HepG2 (cell line): ENCODE data around the gene KRTAP3-3. TPM values are rescaled to one million over a fixed set of nuclear protein-coding genes. Genes with fewer than 3 reads are reported as not detected.

ENCODE experiments used
- ATAC-seq: fragments of 200-7000 bp; cut with Tn5 transposase; 3 replicates; pipeline ENCODE4 v1.9.1; 2020; ENCODE audit warnings: mild to moderate bottlenecking, moderate library complexity
- BruUV-seq: library from RNA; stranded (reverse); fragments of 400-500 nt; replicated peaks from 2 replicates; lab custom pipeline; 2021; lab: Mats Ljungman, UMichigan
- CTCF ChIA-PET: fragments of 300-600 bp; formaldehyde crosslinking; extraction: SDS; loops from one replicate; lab custom pipeline; 2021; ENCODE audit warnings: low total read pairs, inconsistent platforms, low intra/inter-chr PET ratio; lab: Yijun Ruan, JAX
- POLR2A ChIA-PET: fragments of 350-600 bp; sonication (Branson Sonifier 250); formaldehyde crosslinking; loops from one replicate; lab custom pipeline; 2020; ENCODE audit warnings: antibody characterized with exemption, inconsistent platforms; lab: Yijun Ruan, JAX
- DNase-seq: peaks from one replicate; pipeline ENCODE4 v3.0.0-alpha.2; 2015; ENCODE audit warnings: low spot score
- FAIRE-seq: peaks from 3 replicates; lab custom pipeline; 2011; peaks lifted over from hg19 to GRCh38; lab: Jason Lieb, UNC
- H2AFZ ChIP-seq: one replicate; pipeline ENCODE4 v1.6.1; 2011; ENCODE audit warnings: low read length, inconsistent platforms
- H3K27ac ChIP-seq: fragments of 300-600 bp; 3 replicates; pipeline ENCODE4 v1.8.0; 2011; ENCODE audit warnings: mixed run types, mild to moderate bottlenecking, mixed read lengths, low read length, inconsistent platforms; ENCODE audit not compliant: insufficient read depth; ENCODE audit errors: extremely low read length
- H3K27me3 ChIP-seq, 2 experiments: fragments of 200-600 bp in 1 of 2; 2 replicates in 1 of 2; 3 replicates in 1 of 2; pipeline versions ENCODE4 v1.6.0 to v1.8.0; 2011; ENCODE audit warnings: low read length in 2 of 2, mild to moderate bottlenecking in 2 of 2, moderate library complexity in 2 of 2, inconsistent platforms in 1 of 2; ENCODE audit not compliant: insufficient read depth in 2 of 2, control insufficient read depth in 1 of 2
- H3K36me3 ChIP-seq, 2 experiments: fragments of 200-600 bp in 1 of 2; replicated peaks in 1 of 2; 2 replicates in 1 of 2; 3 replicates in 1 of 2; pipeline versions ENCODE4 v1.5.1 to v1.8.0; 2011; ENCODE audit warnings: low read length in 2 of 2, inconsistent platforms in 1 of 2; ENCODE audit not compliant: insufficient read depth in 2 of 2, control insufficient read depth in 1 of 2
- H3K4me1 ChIP-seq: 2 replicates; pipeline ENCODE4 v1.5.1; 2012; ENCODE audit warnings: low read length, inconsistent platforms; ENCODE audit not compliant: insufficient read depth
- H3K4me2 ChIP-seq: 2 replicates; pipeline ENCODE4 v1.6.0; 2011; ENCODE audit warnings: low read depth, low read length, inconsistent platforms
- H3K4me3 ChIP-seq, 3 experiments: fragments of 200-600 bp in 1 of 3; sonication (generic), shearing (Covaris generic) in 1 of 3; replicated peaks in 1 of 3; 2 replicates each; pipeline ENCODE4 v1.5.1; 2011 to 2016; ENCODE audit warnings: low read length in 3 of 3, inconsistent platforms in 2 of 3, low read depth in 2 of 3, mild to moderate bottlenecking in 2 of 3, control low read depth in 1 of 3, mixed read lengths in 1 of 3; ENCODE audit not compliant: insufficient read depth in 1 of 3
- H3K79me2 ChIP-seq: one replicate; pipeline ENCODE4 v1.6.1; 2011; ENCODE audit warnings: low read length, inconsistent platforms; ENCODE audit not compliant: insufficient read depth
- H3K9ac ChIP-seq: 2 replicates; pipeline ENCODE4 v1.6.0; 2011; ENCODE audit warnings: mild to moderate bottlenecking, low read depth, low read length, inconsistent platforms; ENCODE audit not compliant: insufficient read depth
- H3K9me3 ChIP-seq: 2 replicates; pipeline ENCODE4 v1.5.1; 2012; ENCODE audit warnings: mild to moderate bottlenecking, low read length
- H4K20me1 ChIP-seq: 2 replicates; pipeline ENCODE4 v1.6.0; 2011; ENCODE audit warnings: inconsistent platforms, mild to moderate bottlenecking, low read length, moderate library complexity; ENCODE audit not compliant: insufficient read depth
- CSRNP1 ChIP-seq: sonication (generic); formaldehyde crosslinking; IDR thresholded peaks from 2 replicates; pipeline ENCODE4 v1.8.1; 2023; ENCODE audit warnings: mild to moderate bottlenecking, missing genetic modification reagents
- CTCF ChIP-seq: sonication (generic); formaldehyde crosslinking; IDR thresholded peaks from 2 replicates; pipeline ENCODE4 v1.5.0; 2020; ENCODE audit warnings: mild to moderate bottlenecking, missing genetic modification reagents, moderate library complexity
- STAG1 ChIP-seq: sonication (generic); formaldehyde crosslinking; IDR thresholded peaks from 2 replicates; pipeline ENCODE4 v1.4.0; 2020; ENCODE audit warnings: missing genetic modification reagents
- ZZZ3 ChIP-seq: sonication (generic); formaldehyde crosslinking; IDR thresholded peaks from 2 replicates; pipeline ENCODE4 v1.4.0; 2020; ENCODE audit warnings: missing genetic modification reagents, mild to moderate bottlenecking, borderline replicate concordance
- WGBS: methylation state at CpG from one replicate; pipeline ENCODE4 v1.1.6; 2017; ENCODE audit warnings: low lambda C conversion rate; 5-methylcytosine and 5-hydroxymethylcytosine counted together
- in situ Hi-C: cut with HindIII; loops from 2 replicates; pipeline ENCODE4 v1.10.0; 2017; ENCODE audit warnings: low pct_unique_long_range_greater_than_20kb; ENCODE audit not compliant: extremely low pct_ligation_motif_present
- intact Hi-C: fragments of 100-400 bp; cut with micrococcal nuclease; formaldehyde crosslinking; loops from one replicate; pipeline ENCODE4 v1.10.0; 2022; ENCODE audit not compliant: unreplicated experiment
- polyA plus RNA-seq, 8 experiments: library from polyadenylated mRNA; depleted of rRNA in 3 of 8; stranded (reverse) in 7 of 8; unstranded in 1 of 8; fragments of >200 nt; fragmentation: Illumina TruSeq in 4 of 8; extraction: Trizol in 4 of 8; gene quantifications; 2 replicates each; pipeline versions ENCODE4 v1.2.1 to v1.2.3, GENCODE V29; 2011 to 2016; ENCODE audit warnings: low read depth in 4 of 8, missing spikeins in 1 of 8, mixed read lengths in 1 of 8; ENCODE audit not compliant: insufficient read depth in 1 of 8
- total RNA-seq, 5 experiments: library from RNA; depleted of rRNA; stranded (reverse); fragments of >200 nt; fragmentation: Illumina TruSeq; extraction: Trizol; gene quantifications; 2 replicates each; pipeline ENCODE4 v1.2.3, GENCODE V29; 2016; ENCODE audit warnings: low read depth in 1 of 5
- TF ChIP-seq, protein P1 (sequence below): sonication (generic); formaldehyde crosslinking; IDR thresholded peaks from 2 replicates; pipeline ENCODE4 v1.4.0; 2020; ENCODE audit warnings: missing genetic modification reagents

Gene KRTAP3-3
- total and polyA plus RNA-seq, 2 of the 13 experiments (the other 11 are each of a cell fraction or from before 2014, with no cell fraction given), result not detected

DNA sequence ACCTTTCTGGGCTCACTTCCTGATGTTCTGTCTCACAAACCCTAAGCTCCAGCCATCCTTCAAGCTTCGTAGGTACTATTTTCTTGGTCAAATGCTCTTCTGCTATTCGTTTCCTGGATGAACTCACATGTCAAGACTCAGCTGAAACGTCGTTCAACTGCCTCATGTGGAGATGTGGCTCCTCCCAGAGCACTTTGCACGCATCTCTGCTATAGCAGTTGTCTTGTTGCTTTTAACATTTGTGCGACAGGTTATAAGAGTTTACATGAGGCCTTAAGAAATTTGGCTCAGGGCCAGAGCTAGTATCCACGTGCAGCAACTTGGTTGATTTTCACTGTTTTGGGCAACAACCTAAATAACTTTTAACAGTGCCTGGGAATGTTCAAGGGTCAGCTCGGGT lies 7.0 kb downstream of the KRTAP3-3 start:
- intact Hi-C loops (no loop called here), in situ Hi-C loops (no loop called here)
- H3K36me3 ChIP-seq, result no peaks in the 10 kb centered on the region
- no peaks in the 10 kb centered on the region for H3K79me2 ChIP-seq
- no peak overlapping the region for H3K4me3 ChIP-seq
- WGBS, result 33% methylated on average over 8 of the region's 8 CpGs
- POLR2A ChIA-PET, result no interaction called here
- no TSS peak for BruUV-seq
- no peak overlapping the region for H3K9ac ChIP-seq
- no peaks in the 10 kb centered on the region for H3K9me3 ChIP-seq
- peak overlapping the region; percentile 24 for H2AFZ ChIP-seq
- CTCF ChIA-PET, result no interaction called here
- DNase-seq (no peak), ATAC-seq (no peak), FAIRE-seq (no peak)
- H3K27me3 ChIP-seq, result no peaks in the 10 kb centered on the region
- TF ChIP-seq, protein P1, sequence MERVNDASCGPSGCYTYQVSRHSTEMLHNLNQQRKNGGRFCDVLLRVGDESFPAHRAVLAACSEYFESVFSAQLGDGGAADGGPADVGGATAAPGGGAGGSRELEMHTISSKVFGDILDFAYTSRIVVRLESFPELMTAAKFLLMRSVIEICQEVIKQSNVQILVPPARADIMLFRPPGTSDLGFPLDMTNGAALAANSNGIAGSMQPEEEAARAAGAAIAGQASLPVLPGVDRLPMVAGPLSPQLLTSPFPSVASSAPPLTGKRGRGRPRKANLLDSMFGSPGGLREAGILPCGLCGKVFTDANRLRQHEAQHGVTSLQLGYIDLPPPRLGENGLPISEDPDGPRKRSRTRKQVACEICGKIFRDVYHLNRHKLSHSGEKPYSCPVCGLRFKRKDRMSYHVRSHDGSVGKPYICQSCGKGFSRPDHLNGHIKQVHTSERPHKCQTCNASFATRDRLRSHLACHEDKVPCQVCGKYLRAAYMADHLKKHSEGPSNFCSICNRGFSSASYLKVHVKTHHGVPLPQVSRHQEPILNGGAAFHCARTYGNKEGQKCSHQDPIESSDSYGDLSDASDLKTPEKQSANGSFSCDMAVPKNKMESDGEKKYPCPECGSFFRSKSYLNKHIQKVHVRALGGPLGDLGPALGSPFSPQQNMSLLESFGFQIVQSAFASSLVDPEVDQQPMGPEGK (CRISPR knock-in tag), result no peak
- TF ChIP-seq STAG1 (CRISPR knock-in tag) (0 out of 2 replicates have a peak, but pooled peaks have one; percentile 17), ZZZ3 (CRISPR knock-in tag) (no peak), CSRNP1 (CRISPR knock-in tag) (0 out of 2 replicates have a peak, but pooled peaks have one; percentile 30), CTCF (CRISPR knock-in tag) (0 out of 2 replicates have a peak, but pooled peaks have one; percentile 5)
- no peak overlapping the region for H3K4me2 ChIP-seq
- peaks cover 9% of the 10 kb centered on the region for H3K4me1 ChIP-seq
- H4K20me1 ChIP-seq, result no peaks in the 10 kb centered on the region
- no peak overlapping the region for H3K27ac ChIP-seq
